ENCODE measurements around the gene ZNF850.
"Not testable (repeated sequence)": the region's sequence is repeated elsewhere in the genome, so short reads cannot be mapped to it uniquely, and the experiment has no call there.

The ZNF850 gene

DNA sequence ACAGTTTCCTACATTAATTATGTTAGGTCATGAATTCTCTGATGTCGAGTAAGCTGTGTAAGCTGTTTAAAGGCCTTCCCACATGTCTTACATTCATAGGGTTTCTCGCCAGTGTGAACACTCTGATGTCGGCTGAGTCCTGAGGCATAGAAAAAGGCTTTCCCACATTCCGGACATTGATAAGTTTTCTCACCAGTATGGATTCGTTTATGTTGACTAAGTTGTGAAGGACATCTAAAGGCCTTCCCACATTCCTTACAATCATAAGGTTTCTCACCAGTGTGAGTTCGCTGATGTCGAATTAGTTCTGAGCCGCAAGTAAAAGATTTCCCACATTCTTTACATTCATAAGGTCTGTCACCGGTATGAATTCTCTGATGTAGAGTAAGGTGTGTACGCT, 24.9 kb downstream of the ZNF850 start:
- Mint-ChIP-seq H3K4me3 (no peak overlapping the region), H3K4me1 (no peaks in the 10 kb centered on the region), H3K9me3 (peaks cover 37 to 42% of the 10 kb centered on the region in 2 donors), H3K27me3 (no peaks in the 10 kb centered on the region), H3K27ac (no peak overlapping the region)
- DNase-seq (no peak), ATAC-seq (no peak)

DNA sequence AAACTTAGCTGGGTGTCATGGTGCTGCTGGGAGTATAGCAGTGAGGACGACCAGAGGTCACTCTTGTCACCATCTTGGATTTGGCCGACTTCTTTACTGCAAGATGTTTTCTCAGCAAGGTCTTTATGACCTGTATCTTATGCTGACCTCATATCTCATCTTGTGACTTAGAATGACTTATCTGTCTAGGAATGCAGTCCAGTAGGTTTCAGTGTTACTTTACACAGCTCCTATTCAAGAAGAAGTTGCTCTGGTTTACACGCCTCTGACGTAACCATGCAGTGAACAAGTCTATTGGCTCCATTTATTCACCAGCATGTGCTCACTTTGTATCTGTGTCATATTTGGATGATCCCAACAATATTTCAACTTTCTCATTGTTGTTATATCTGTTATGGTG, 26.7 kb downstream of the ZNF850 start:
- DNase-seq (no peak), ATAC-seq (no peak)
- H3K27ac Mint-ChIP-seq: no peak overlapping the region
- H3K4me3 Mint-ChIP-seq: no peak overlapping the region
- peaks cover 32 to 38% of the 10 kb centered on the region in 2 donors for H3K9me3 Mint-ChIP-seq
- no peaks in the 10 kb centered on the region for H3K27me3 Mint-ChIP-seq
- no peaks in the 10 kb centered on the region for H3K4me1 Mint-ChIP-seq

DNA sequence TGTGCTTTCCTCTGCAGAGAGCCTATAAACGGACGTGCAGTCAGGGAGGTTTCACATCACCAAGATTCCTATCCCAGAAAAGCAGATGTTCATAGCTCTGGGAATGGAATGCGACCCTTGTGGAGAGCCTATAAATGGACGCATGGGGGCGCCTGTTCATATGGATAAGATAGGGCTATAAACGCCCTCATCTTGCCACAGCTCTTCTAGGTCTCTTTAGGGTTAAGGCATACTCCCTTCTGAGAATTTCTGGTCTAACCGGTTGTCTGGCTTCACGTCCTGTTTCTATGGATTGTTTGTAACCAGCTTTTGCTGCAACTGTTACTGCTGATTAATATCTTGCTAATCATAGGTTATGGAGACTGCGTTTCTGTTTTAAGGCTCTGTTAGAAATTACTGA, 36.4 kb downstream of the ZNF850 start:
- peaks cover 75 to 85% of the 10 kb centered on the region in 2 donors for H3K9me3 Mint-ChIP-seq
- H3K4me1 Mint-ChIP-seq, H3K27me3 Mint-ChIP-seq, H3K4me3 Mint-ChIP-seq, DNase-seq, ATAC-seq, H3K27ac Mint-ChIP-seq: not testable (repeated sequence)

DNA sequence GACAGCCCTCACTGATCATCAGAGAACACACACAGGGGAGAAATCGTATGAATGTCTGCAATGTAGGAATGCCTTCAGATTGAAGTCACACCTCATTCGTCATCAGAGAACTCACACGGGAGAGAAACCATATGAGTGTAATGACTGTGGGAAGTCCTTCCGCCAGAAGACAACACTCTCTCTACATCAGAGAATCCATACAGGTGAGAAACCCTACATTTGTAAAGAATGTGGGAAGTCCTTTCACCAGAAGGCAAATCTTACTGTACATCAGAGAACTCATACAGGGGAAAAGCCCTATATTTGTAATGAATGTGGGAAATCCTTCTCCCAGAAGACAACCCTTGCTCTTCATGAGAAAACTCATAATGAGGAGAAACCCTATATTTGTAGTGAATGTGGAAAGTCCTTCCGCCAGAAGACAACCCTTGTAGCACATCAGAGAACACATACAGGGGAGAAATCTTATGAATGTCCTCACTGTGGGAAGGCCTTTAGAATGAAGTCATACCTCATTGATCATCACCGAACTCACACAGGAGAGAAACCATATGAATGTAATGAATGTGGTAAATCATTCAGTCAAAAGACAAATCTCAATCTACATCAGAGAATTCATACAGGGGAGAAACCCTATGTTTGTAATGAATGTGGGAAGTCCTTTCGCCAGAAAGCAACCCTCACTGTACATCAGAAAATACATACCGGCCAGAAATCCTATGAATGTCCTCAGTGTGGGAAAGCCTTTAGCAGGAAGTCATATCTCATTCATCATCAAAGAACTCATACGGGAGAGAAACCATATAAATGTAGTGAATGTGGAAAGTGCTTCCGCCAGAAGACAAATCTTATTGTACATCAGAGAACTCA, 52.7 kb downstream of the ZNF850 start:
- no peaks in the 10 kb centered on the region for H3K4me1 Mint-ChIP-seq
- DNase-seq (no peak), ATAC-seq (no peak)
- H3K27me3 Mint-ChIP-seq: no peaks in the 10 kb centered on the region
- H3K4me3 Mint-ChIP-seq: no peak overlapping the region
- no peak overlapping the region for H3K27ac Mint-ChIP-seq
- H3K9me3 Mint-ChIP-seq: peaks cover 30 to 49% of the 10 kb centered on the region in 2 donors

DNA sequence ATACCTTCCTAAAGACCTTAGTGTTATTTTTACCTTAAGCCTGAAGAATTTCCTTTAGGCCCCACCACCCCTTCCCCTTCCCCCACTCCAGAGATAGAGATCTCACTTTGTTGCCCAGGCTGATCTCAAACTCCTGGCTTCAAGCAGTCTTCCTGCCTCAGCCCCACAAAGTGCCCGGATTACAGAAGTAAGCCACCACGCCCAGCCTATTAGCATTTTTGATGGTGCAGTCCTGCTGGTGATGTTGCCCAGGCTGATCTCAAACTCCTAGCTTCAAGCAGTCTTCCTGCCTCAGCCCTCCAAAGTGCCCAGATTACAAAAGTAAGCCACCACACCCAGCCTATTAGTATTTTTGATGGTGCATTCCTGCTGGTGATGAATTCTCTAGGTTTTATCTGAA, 63.2 kb downstream of the ZNF850 start:
- Mint-ChIP-seq H3K4me1 (no peaks in the 10 kb centered on the region), H3K4me3 (no peak overlapping the region), H3K27ac (no peak overlapping the region), H3K9me3 (peaks cover 43 to 65% of the 10 kb centered on the region in 2 donors), H3K27me3 (no peaks in the 10 kb centered on the region)
- ATAC-seq: no peak
- DNase-seq: no peak

DNA sequence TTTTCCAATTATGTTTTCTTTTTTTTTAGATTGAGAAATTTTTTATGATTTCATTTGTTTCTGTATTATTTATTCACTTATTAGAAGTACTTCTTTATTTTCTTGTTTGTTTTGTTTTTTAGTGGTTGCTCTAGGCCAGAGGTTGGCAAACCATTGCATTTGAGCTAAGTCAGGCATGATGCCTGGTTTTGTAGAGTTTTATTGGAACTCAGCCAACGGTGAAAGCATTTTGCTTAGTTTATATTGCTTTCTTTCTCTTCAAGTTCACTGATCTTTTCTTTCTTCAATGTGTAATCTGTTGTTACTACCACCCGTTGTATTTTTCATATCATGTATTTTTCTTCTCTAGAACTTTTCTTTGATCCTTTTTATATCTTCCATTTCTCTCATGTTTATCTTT, 65.5 kb downstream of the ZNF850 start:
- Mint-ChIP-seq H3K4me1 (no peaks in the 10 kb centered on the region), H3K27me3 (no peaks in the 10 kb centered on the region), H3K27ac (peak overlapping the region in 1 of 2 donors; percentile 12), H3K9me3 (peaks cover 34 to 57% of the 10 kb centered on the region in 2 donors), H3K4me3 (no peak overlapping the region)
- ATAC-seq (no peak), DNase-seq (no peak)

DNA sequence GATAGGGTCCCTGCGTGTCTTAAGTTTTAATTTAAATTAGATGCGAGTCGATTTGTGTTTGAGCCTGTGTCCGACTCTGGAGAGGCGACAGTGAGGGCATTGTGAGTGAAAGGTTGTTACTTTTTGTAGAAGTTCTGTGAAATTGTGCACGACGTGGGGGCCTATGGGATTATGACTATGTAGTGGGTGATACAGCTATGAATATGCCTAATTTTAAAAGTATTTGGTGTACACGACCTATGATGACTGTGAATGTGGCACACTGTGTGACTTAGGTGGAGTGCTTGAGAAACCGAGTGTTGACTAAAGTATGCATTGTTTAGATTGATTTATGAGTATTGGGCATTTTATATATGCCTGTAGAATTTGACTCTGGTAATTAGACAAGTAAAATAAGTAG, 84.5 kb downstream of the ZNF850 start:
- DNase-seq: no peak
- Mint-ChIP-seq H3K4me1 (peaks cover 28% of the 10 kb centered on the region), H3K9me3 (peaks cover 15 to 19% of the 10 kb centered on the region in 2 donors), H3K27me3 (no peaks in the 10 kb centered on the region), H3K4me3 (peak overlapping the region; percentile 95 to 98), H3K27ac (peak overlapping the region; percentile 95 to 97)
- no peak for ATAC-seq

DNA sequence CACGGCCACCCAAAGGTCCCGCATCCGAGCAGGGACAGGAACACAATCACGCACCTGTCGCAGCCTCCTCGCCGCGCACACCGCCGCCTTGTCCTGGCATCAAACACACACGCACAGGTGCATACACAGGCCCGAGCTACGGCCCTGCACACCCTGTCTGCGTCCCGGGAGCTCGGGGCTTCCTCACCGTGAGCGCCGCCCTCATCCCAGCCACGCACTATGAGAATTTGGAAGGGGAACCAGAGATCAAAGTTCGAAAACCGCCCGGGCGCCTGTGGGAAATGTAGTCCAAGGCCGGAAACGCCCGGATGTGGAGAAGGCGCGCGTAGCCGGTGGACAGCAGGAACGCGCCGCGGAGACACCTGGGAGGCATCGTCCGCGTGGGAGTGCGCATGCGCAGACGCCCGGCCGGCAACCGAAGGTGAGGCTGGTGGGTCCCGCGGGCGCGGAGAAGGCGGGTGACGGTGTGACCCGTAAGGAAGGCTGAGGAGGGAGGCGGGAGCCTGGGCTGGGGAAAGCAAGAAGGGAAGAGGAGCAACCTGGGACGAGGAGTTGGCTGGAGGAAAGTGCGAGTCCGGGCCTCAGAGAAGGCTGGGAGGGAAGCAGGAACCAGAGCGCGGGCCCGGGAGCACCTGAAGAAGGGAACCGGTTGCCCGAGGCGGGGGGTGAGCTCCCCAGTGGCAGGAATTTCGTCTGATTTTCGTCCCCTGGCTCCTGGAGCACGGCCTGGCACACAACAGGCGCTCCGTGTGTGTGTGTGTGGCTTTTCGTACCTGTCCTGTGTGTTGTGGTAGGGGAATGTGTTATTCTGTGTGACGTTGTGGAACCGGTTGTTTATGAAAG, 85.2 kb downstream of the ZNF850 start, which contains the start of gene ZNF567:
Gene ZNF567 (plus strand): TSS at position 399 of the 843 bp plus-strand sequence. CDS start 7,256 bp downstream, outside the sequence.
- ATAC-seq (peak; percentile 95), DNase-seq (peak; percentile 97)
- Mint-ChIP-seq H3K27ac (peak within 1 kb of the TSS; percentile 95 to 97), H3K27me3 (no peaks in the 10 kb centered on the region), H3K4me1 (peaks cover 28% of the 10 kb centered on the region), H3K4me3 (peak within 1 kb of the TSS; percentile 95 to 98), H3K9me3 (peaks cover 18 to 21% of the 10 kb centered on the region in 2 donors)

DNA sequence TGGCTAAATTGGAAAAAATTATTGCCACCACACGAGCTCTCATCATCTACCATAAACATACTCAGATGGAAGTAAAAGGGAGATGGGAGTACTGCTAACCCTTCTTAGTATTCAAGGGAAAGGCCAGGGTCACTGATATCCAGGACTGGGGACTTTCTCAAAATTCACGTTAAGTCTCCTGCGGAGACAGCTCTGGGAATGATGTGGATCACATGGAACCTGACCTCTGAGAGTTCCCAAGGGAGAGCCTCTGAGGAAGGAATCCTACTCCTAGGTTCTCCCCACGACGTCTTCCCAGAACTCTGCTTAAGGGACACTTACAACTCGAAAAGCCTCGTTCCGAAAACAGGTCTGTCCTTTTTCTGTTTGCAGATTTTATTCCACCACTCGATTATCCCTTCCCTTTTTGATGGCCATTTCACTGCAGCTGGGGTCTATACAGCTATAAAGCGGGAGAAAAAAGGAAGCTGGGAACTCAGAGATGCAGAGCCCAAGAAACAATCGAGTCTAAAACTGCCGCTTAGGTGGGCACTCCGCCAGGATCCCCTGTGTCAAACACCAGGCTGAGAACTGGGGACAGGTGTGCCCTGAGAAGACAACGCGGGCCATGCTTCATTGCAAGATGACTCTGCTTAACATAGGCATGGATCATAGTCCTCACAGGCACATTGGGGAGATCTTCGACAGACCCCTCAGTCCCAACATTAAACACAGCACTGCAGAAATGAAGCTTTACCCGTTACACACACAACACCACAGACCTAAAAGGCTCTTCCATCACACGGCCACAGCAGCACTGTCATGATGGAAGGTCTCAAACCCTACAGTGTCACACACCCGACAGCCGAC, 86.0 kb downstream of the ZNF850 start:
- ATAC-seq (no peak), DNase-seq (no peak)
- H3K4me3 Mint-ChIP-seq: peak overlapping the region; percentile 95 to 98
- H3K27ac Mint-ChIP-seq: peak overlapping the region; percentile 77 to 97
- no peaks in the 10 kb centered on the region for H3K27me3 Mint-ChIP-seq
- peaks cover 15 to 30% of the 10 kb centered on the region in 2 donors for H3K9me3 Mint-ChIP-seq
- peaks cover 28% of the 10 kb centered on the region for H3K4me1 Mint-ChIP-seq

DNA sequence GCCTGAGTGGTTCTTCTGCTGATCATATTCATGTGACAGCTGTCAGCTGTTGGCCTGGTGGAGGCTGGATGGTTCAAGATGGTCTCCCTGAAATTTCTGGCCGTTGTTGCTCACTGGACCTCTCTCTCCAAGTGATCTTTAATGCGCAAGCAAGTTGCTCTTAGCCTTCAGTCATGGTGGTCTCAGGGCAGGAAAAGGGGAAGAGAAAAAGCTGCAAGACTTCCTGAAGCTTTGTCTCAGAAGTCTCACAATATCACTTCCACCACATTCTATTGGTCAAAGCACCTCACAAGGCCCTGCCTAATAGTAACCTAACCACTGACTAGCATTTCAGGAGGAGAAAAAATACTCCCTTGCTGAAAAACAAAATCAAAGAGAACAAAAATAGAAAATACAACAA, 86.8 kb downstream of the ZNF850 start:
- Mint-ChIP-seq H3K27me3 (no peaks in the 10 kb centered on the region), H3K27ac (peak overlapping the region in 1 of 2 donors; percentile 72), H3K9me3 (peaks cover 18 to 37% of the 10 kb centered on the region in 2 donors), H3K4me3 (peak overlapping the region; percentile 95 to 98), H3K4me1 (peaks cover 28% of the 10 kb centered on the region)
- ATAC-seq (no peak), DNase-seq (no peak)

DNA sequence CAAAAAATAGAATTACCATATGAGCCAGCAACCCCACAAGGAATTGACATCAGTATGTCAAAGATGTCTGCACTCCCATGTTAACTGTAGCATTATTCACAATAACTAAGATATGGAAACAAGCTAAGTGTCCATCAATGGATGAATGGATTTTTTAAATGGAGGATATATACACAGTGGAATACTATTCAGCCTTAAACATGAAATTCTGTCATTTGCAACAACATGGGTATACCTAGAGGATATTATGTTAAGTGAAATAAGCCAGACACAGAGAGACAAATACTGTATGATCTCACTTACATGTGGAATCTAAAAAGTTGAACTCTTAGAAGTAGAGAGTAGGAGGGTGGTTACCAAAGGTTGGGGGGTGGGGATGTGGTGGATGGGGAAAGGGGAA, 93.2 kb downstream of the ZNF850 start:
- ATAC-seq: no peak
- no peak overlapping the region for H3K27ac Mint-ChIP-seq

DNA sequence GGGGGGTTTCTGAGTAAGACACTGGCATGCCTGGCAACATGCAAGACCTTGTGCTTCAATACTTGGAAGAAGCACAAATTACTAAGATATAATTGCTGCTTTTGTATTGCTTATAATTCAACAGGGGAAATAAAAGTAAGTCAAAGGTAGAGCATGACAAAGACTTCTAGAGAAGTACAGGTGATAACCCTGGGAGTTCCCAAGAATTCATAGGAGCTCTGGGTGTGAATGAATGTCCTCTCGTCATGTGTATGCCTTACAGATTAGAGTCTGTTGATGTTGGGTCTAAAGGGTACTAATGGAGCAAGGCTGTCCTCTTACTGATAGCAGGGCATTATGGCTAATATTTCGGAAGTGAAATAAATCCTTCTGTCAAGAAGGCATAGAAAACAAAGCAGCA, 98.4 kb downstream of the ZNF850 start:
- DNase-seq (no peak), ATAC-seq (no peak)
- Mint-ChIP-seq H3K27me3 (no peaks in the 10 kb centered on the region), H3K27ac (no peak overlapping the region), H3K9me3 (peaks cover 32 to 34% of the 10 kb centered on the region in 2 donors), H3K4me1 (no peaks in the 10 kb centered on the region), H3K4me3 (no peak overlapping the region)

More for the DNA sequence above, 93.2 kb downstream of the ZNF850 start:
- Mint-ChIP-seq H3K9me3 (peaks cover 27 to 55% of the 10 kb centered on the region in 2 donors), H3K4me3 (no peak overlapping the region), H3K27me3 (no peaks in the 10 kb centered on the region), H3K4me1 (no peaks in the 10 kb centered on the region)
- DNase-seq: no peak

DNA sequence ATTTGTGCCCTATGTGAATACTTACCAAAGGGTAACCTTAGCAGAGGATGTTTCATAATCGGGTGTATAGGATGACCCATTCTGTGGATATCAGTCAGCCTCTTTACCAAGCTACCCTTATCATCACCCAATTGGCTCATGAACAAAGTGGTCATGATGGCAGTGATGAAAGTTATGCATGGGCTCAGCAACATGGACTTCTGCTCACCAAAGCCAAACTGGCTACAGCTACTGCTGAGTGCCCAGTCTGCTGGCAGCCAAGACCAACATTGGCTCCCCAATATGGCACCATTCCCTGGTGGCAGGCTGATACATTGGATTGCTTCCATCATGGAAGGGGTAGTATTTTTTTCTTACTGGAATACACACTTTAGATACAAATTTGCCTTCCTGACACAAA, 100.2 kb downstream of the ZNF850 start:
- Mint-ChIP-seq H3K27ac (no peak overlapping the region), H3K4me3 (no peak overlapping the region), H3K4me1 (peaks cover 7% of the 10 kb centered on the region), H3K9me3 (peaks cover 31 to 34% of the 10 kb centered on the region in 2 donors), H3K27me3 (no peaks in the 10 kb centered on the region)
- no peak for ATAC-seq
- no peak for DNase-seq

DNA sequence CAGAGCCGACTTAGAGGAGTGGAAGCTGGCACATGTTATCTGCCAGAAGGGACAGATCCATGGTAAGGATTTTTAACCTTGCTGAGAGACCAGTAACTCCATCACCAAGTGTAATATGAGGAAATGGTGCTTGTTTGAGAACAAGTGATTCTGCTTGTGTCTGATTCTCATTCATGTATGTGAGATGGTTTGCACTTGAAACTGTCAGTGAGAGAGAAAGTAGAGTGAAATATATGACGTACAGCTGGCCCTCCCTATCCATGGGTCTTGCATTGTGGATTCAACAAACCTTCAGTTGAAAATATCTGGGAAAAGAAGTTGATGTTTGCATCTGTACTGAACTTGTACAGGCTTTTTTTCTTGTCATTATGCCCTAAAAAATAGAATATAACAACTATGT, 104.0 kb downstream of the ZNF850 start:
- Mint-ChIP-seq H3K9me3 (peaks cover 45 to 48% of the 10 kb centered on the region in 2 donors), H3K4me3 (no peak overlapping the region), H3K4me1 (peaks cover 32% of the 10 kb centered on the region), H3K27me3 (no peaks in the 10 kb centered on the region), H3K27ac (no peak overlapping the region)
- ATAC-seq (no peak), DNase-seq (no peak)

DNA sequence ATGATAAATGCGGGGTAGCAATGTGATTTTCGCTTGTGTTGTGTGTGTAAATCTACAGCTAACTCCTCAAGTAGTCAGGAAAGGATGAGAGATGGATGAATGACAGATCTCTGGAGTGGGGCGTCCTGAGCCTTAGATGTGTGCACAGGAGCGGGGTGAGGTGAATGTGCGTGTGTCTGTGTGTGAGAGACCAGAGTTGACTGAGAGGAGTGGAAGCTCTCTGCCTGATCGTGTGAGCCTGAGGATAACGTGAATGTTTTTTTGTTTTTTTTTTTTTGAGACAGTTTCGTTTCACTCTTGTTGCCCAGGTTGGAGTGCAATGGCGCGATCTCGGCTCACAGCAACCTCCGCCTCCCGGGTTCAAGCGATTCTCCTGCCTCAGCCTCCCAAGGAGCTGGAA, 106.8 kb downstream of the ZNF850 start:
- peaks cover 43 to 56% of the 10 kb centered on the region in 2 donors for H3K9me3 Mint-ChIP-seq
- H3K27me3 Mint-ChIP-seq: no peaks in the 10 kb centered on the region
- peak overlapping the region; percentile 5 to 89 for H3K27ac Mint-ChIP-seq
- peaks cover 32% of the 10 kb centered on the region for H3K4me1 Mint-ChIP-seq
- DNase-seq (no peak), ATAC-seq (no peak)
- H3K4me3 Mint-ChIP-seq: peak overlapping the region; percentile 97 to 100

Measured in stimulated activated naive CD8-positive, alpha-beta T cell treated with anti-CD3 and anti-CD28 coated beads, Interleukin-15, amount 100 ng/mL, for 72 hours (primary cell).